Spleen (tissue), 7 donors: ENCODE measurements around the gene MYO9A.

ENCODE experiments used
- POLR2AphosphoS5 ChIP-seq, 3 donors: sonication (generic); formaldehyde crosslinking; IDR thresholded peaks; one replicate each; pipeline ENCODE4 v1.5.1; 2017; ENCODE audit warnings: antibody characterized with exemption in 3 of 3
- TF ChIP-seq, protein P1 (sequence below), 11 experiments: fragments of 200-600 bp in 7 of 11; fragments of 450-650 bp in 4 of 11; sonication (generic) in 4 of 11; IDR thresholded peaks in 8 of 11; conservative IDR thresholded peaks in 3 of 11; 1 replicate in 7 of 11; 2 replicates in 4 of 11; pipeline versions ENCODE4 v1.4.0 to v1.8.0; 2016 to 2021; ENCODE audit warnings: antibody characterized with exemption in 11 of 11, inconsistent platforms in 4 of 11, mild to moderate bottlenecking in 1 of 11
- donor health status: DM: no; HTN: no; CAD: no; lungs with moderate emphysema.
- donor health status: DM: no; HTN: no; CAD: no.
- donor health status: DM: no; HTN: no; CAD: no.

DNA sequence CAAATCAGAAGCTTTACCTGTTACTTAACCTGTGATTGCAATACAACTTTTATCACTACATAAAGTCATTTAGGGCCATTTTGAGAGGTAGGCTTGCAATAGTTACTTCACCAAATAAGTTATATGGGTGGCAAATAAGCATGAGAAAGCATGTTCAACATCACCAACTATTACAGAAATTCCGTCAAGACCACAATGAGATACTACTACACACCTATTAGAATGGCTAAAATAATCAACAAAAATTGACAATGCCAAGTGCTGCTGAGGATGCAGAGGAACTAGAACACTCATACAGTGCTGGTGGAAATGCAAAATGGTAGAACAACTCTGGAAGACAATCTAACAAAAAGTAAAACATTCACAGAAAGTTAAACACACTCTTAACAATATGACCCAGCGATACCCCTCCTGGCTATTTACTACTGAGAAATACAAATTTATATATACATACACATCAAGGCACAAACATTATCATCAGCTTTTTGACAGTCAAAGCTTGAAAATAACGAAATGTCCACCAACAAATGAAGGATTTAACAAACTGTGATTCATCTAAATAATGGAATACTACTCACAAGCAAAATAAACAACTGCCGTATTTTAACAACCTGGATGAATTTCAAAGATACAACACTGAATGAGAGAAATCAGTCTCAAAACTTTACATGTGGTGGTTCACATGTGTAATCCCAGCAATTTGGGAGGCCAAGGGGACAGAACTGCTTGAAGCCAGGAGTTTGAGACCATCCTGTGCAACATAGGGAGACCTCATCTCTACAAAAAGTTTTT is 82.9 kb downstream of the MYO9A start:
- TF ChIP-seq, protein P1, sequence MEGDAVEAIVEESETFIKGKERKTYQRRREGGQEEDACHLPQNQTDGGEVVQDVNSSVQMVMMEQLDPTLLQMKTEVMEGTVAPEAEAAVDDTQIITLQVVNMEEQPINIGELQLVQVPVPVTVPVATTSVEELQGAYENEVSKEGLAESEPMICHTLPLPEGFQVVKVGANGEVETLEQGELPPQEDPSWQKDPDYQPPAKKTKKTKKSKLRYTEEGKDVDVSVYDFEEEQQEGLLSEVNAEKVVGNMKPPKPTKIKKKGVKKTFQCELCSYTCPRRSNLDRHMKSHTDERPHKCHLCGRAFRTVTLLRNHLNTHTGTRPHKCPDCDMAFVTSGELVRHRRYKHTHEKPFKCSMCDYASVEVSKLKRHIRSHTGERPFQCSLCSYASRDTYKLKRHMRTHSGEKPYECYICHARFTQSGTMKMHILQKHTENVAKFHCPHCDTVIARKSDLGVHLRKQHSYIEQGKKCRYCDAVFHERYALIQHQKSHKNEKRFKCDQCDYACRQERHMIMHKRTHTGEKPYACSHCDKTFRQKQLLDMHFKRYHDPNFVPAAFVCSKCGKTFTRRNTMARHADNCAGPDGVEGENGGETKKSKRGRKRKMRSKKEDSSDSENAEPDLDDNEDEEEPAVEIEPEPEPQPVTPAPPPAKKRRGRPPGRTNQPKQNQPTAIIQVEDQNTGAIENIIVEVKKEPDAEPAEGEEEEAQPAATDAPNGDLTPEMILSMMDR (IDR thresholded peaks at IDR 0.05 in 8 of 11, conservative IDR thresholded peaks at IDR 0.05 in 3 of 11) = no peak
- no peak for TF ChIP-seq POLR2AphosphoS5 (IDR thresholded peaks at IDR 0.05)
